Measurements from ENCODE around the gene GOSR1. TPM values are rescaled to one million over a fixed set of nuclear protein-coding genes. Genes with fewer than 3 reads are reported as not detected.
"Not testable (repeated sequence)": the region's sequence is repeated elsewhere in the genome, so short reads cannot be mapped to it uniquely, and the experiment has no call there.

GOSR1 gene
- total RNA-seq, 2 donors from 2014 or later = 50.8 to 57.3 TPM

DNA sequence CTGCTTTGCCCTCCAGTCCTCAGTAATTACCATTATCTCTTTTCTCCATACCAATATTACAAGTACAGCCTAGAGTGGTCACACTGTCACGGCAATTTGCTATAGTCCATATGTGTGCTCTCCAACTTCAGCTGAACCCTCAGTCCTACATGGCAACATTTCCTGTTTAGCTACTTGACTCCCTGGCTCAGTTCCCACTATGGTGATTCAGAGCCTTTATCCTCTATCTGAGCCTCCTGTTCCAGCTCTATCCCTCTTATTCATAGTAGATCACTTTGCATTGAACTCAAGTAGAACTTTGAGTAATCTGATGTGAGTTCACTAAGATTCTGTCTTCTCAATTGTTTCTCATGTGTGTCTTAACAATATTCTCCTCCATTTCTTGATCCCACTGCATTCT, 43.7 kb upstream of the GOSR1 start:
- H3K9ac ChIP-seq (ENCODE audit: extremely low read depth, low read length, poor library complexity, severe bottlenecking) = no peak overlapping the region
- H3K27ac ChIP-seq (ENCODE audit: low read depth, low read length) = no peak overlapping the region
- peaks cover 63% of the 10 kb centered on the region for H3K36me3 Mint-ChIP-seq (ENCODE audit: low read depth)
- H3K9me3 Mint-ChIP-seq = no peaks in the 10 kb centered on the region
- H3K4me3 Mint-ChIP-seq = no peak overlapping the region
- H3K27me3 ChIP-seq (ENCODE audit: control insufficient read depth, insufficient read depth, low read length, poor library complexity, severe bottlenecking) = no peaks in the 10 kb centered on the region
- H3K27ac Mint-ChIP-seq = no peak overlapping the region
- no peak overlapping the region for H3K4me3 ChIP-seq (ENCODE audit: low read length)
- no peaks in the 10 kb centered on the region for H3K4me1 ChIP-seq (ENCODE audit: control insufficient read depth, insufficient read depth, low read length)
- TF ChIP-seq, protein P1, sequence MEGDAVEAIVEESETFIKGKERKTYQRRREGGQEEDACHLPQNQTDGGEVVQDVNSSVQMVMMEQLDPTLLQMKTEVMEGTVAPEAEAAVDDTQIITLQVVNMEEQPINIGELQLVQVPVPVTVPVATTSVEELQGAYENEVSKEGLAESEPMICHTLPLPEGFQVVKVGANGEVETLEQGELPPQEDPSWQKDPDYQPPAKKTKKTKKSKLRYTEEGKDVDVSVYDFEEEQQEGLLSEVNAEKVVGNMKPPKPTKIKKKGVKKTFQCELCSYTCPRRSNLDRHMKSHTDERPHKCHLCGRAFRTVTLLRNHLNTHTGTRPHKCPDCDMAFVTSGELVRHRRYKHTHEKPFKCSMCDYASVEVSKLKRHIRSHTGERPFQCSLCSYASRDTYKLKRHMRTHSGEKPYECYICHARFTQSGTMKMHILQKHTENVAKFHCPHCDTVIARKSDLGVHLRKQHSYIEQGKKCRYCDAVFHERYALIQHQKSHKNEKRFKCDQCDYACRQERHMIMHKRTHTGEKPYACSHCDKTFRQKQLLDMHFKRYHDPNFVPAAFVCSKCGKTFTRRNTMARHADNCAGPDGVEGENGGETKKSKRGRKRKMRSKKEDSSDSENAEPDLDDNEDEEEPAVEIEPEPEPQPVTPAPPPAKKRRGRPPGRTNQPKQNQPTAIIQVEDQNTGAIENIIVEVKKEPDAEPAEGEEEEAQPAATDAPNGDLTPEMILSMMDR (conservative IDR thresholded peaks at IDR 0.05) = no peak
- H3K36me3 ChIP-seq (ENCODE audit: control insufficient read depth, insufficient read depth, low read length) = peaks cover 64% of the 10 kb centered on the region
- peaks cover 5% of the 10 kb centered on the region for H3K4me1 Mint-ChIP-seq
- DNase-seq = no peak
- H3K9me3 ChIP-seq (ENCODE audit: control insufficient read depth, low read length) = no peaks in the 10 kb centered on the region
- no peaks in the 10 kb centered on the region for H3K27me3 Mint-ChIP-seq (ENCODE audit: insufficient read depth)
- WGBS, 2 experiments (ENCODE audit: insufficient coverage in 1 of 2, insufficient read length in 1 of 2) = 93% methylated on average over 1 of the region's 1 CpG

DNA sequence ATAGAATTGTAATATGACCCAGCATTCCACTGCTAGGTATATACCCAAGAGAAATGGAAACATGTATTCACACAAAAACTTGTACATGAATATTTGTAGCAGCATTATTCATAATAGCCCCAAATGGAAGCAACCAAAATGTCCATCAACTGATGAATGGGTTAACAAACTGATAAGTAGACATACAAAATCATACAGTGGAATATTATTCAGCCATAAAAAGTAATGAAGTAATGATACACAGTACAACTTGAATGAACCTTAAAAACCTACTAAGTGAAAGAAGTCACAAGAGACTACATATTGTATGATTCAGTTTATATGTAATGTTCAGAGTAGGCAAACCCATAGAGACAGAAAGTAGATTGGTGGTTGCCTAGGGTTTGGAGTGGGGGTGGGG, 40.5 kb upstream of the GOSR1 start:
- no peak overlapping the region for H3K9ac ChIP-seq (ENCODE audit: extremely low read depth, low read length, poor library complexity, severe bottlenecking)
- H3K4me1 ChIP-seq (ENCODE audit: control insufficient read depth, insufficient read depth, low read length) = no peaks in the 10 kb centered on the region
- no peak overlapping the region for H3K27ac ChIP-seq (ENCODE audit: low read depth, low read length)
- Mint-ChIP-seq H3K9me3 (no peaks in the 10 kb centered on the region), H3K27ac (no peak overlapping the region), H3K36me3 (ENCODE audit: low read depth) (peaks cover 51% of the 10 kb centered on the region), H3K4me1 (peaks cover 5% of the 10 kb centered on the region), H3K4me3 (no peak overlapping the region), H3K27me3 (ENCODE audit: insufficient read depth) (no peaks in the 10 kb centered on the region)
- no peaks in the 10 kb centered on the region for H3K9me3 ChIP-seq (ENCODE audit: control insufficient read depth, low read length)
- TF ChIP-seq, protein P1 (conservative IDR thresholded peaks at IDR 0.05) = no peak
- peaks cover 50% of the 10 kb centered on the region for H3K36me3 ChIP-seq (ENCODE audit: control insufficient read depth, insufficient read depth, low read length)
- H3K4me3 ChIP-seq (ENCODE audit: low read length) = no peak overlapping the region
- no peak for DNase-seq
- no peaks in the 10 kb centered on the region for H3K27me3 ChIP-seq (ENCODE audit: control insufficient read depth, insufficient read depth, low read length, poor library complexity, severe bottlenecking)

DNA sequence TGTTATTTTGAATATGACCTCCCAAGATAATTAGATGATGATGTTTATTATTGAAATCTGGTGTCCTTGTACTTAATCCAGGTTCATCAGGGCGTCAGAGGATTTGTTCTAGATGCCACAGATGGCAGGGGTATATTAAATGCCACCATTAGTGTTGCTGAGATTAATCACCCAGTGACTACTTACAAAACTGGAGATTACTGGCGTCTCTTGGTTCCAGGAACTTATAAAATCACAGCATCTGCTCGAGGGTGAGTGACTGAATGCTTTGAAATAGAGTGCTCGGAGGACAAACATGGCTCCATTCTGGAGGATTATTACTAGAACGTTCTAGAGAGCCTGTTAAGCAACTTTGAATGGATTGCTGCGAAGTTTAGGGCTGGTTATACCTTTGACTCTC, 33.5 kb upstream of the GOSR1 start:
- H3K9me3 ChIP-seq (ENCODE audit: control insufficient read depth, low read length) = no peaks in the 10 kb centered on the region
- Mint-ChIP-seq H3K9me3 (no peaks in the 10 kb centered on the region), H3K27ac (peak overlapping the region; percentile 7), H3K36me3 (ENCODE audit: low read depth) (peaks cover 51% of the 10 kb centered on the region), H3K4me3 (no peak overlapping the region), H3K4me1 (peaks cover 11% of the 10 kb centered on the region), H3K27me3 (ENCODE audit: insufficient read depth) (no peaks in the 10 kb centered on the region)
- no peak overlapping the region for H3K27ac ChIP-seq (ENCODE audit: low read depth, low read length)
- H3K36me3 ChIP-seq (ENCODE audit: control insufficient read depth, insufficient read depth, low read length) = peaks cover 45% of the 10 kb centered on the region
- WGBS, 2 experiments (ENCODE audit: insufficient coverage in 1 of 2, insufficient read length in 1 of 2) = 91 to 98% methylated on average over 5 to 6 of the region's 6 CpGs
- TF ChIP-seq, protein P1 (conservative IDR thresholded peaks at IDR 0.05) = no peak
- no peak for DNase-seq
- H3K27me3 ChIP-seq (ENCODE audit: control insufficient read depth, insufficient read depth, low read length, poor library complexity, severe bottlenecking) = no peaks in the 10 kb centered on the region
- no peaks in the 10 kb centered on the region for H3K4me1 ChIP-seq (ENCODE audit: control insufficient read depth, insufficient read depth, low read length)
- H3K4me3 ChIP-seq (ENCODE audit: low read length) = no peak overlapping the region
- H3K9ac ChIP-seq (ENCODE audit: extremely low read depth, low read length, poor library complexity, severe bottlenecking) = no peak overlapping the region

DNA sequence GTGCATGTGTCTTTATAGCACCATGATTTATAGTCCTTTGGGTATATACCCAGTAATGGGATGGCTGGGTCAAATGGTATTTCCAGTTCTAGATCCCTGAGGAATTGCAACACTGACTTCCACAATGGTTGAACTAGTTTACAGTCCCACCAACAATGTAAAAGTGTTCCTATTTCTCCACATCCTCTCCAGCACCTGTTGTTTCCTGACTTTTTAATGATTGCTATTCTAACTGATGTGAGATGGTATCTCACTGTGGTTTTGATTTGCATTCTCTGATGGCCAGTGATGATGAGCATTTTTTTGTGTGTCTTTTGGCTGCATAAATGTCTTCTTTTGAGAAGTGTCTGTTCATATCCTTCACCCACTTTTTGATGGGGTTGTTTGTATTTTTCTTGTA, 30.6 kb upstream of the GOSR1 start:
- DNase-seq, H3K4me3 Mint-ChIP-seq: not testable (repeated sequence)

More for the DNA sequence above, 30.6 kb upstream of the GOSR1 start:
- not testable (repeated sequence) for H3K4me3 ChIP-seq (ENCODE audit: low read length); H3K27ac ChIP-seq (ENCODE audit: low read depth, low read length); H3K4me1 ChIP-seq (ENCODE audit: control insufficient read depth, insufficient read depth, low read length); H3K27me3 ChIP-seq (ENCODE audit: control insufficient read depth, insufficient read depth, low read length, poor library complexity, severe bottlenecking); H3K27me3 Mint-ChIP-seq (ENCODE audit: insufficient read depth); H3K9me3 Mint-ChIP-seq; H3K9me3 ChIP-seq (ENCODE audit: control insufficient read depth, low read length); H3K9ac ChIP-seq (ENCODE audit: extremely low read depth, low read length, poor library complexity, severe bottlenecking); H3K27ac Mint-ChIP-seq
- Mint-ChIP-seq H3K4me1 (peaks cover 11% of the 10 kb centered on the region), H3K36me3 (ENCODE audit: low read depth) (peaks cover 66% of the 10 kb centered on the region)
- peaks cover 59% of the 10 kb centered on the region for H3K36me3 ChIP-seq (ENCODE audit: control insufficient read depth, insufficient read depth, low read length)

Data from endodermal cell (in vitro differentiated cells).